ENCODE results near the gene ADAM22.

- TF ChIP-seq CTCF (IDR thresholded peaks at IDR 0.05) (no peak), POLR2A (IDR thresholded peaks at IDR 0.05) (no peak)
Observed at GRCh38 chr7:88014581-88014980, 80.5 kb downstream of the ADAM22 start.
